IMR-90 (cell line): ENCODE results near the gene DENND1A.

Experiments
- CEBPB ChIP-seq: IDR thresholded peaks from 2 replicates; pipeline ENCODE4 v1.6.1; 2012; ENCODE audit warnings: low read depth, low read length, improper control_type of control experiment
- FOS ChIP-seq: fragments of 150-350 bp; IDR thresholded peaks from 2 replicates; pipeline ENCODE4 v1.6.1; 2016; ENCODE audit warnings: low read depth, low read length
- MAZ ChIP-seq: IDR thresholded peaks from 2 replicates; pipeline ENCODE4 v1.6.1; 2012; ENCODE audit warnings: low read depth, mild to moderate bottlenecking, low read length, improper control_type of control experiment, moderate library complexity, borderline replicate concordance
- POLR2A ChIP-seq: IDR thresholded peaks from 2 replicates; pipeline ENCODE4 v1.6.1; 2012; ENCODE audit warnings: mild to moderate bottlenecking, low read depth, low read length
- RCOR1 ChIP-seq: IDR thresholded peaks from 2 replicates; pipeline ENCODE4 v1.6.1; 2012; ENCODE audit warnings: mild to moderate bottlenecking, low read length, improper control_type of control experiment; ENCODE audit not compliant: insufficient replicate concordance
- USF2 ChIP-seq: fragments of 150-350 bp; IDR thresholded peaks from 2 replicates; pipeline ENCODE4 v1.6.1; 2017; ENCODE audit warnings: mild to moderate bottlenecking, antibody characterized with exemption, low read length, low read depth
- TF ChIP-seq, protein P1 (sequence below): conservative IDR thresholded peaks from 2 replicates; pipeline ENCODE4 v1.5.1; 2012; ENCODE audit warnings: mild to moderate bottlenecking, low read depth, low read length, improper control_type of control experiment

GRCh38 chr9:123450098-123450770, 479.7 kb downstream of the DENND1A start:
- no peak for TF ChIP-seq POLR2A
- TF ChIP-seq MAZ, result no peak
- TF ChIP-seq, protein P1, sequence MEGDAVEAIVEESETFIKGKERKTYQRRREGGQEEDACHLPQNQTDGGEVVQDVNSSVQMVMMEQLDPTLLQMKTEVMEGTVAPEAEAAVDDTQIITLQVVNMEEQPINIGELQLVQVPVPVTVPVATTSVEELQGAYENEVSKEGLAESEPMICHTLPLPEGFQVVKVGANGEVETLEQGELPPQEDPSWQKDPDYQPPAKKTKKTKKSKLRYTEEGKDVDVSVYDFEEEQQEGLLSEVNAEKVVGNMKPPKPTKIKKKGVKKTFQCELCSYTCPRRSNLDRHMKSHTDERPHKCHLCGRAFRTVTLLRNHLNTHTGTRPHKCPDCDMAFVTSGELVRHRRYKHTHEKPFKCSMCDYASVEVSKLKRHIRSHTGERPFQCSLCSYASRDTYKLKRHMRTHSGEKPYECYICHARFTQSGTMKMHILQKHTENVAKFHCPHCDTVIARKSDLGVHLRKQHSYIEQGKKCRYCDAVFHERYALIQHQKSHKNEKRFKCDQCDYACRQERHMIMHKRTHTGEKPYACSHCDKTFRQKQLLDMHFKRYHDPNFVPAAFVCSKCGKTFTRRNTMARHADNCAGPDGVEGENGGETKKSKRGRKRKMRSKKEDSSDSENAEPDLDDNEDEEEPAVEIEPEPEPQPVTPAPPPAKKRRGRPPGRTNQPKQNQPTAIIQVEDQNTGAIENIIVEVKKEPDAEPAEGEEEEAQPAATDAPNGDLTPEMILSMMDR, result no peak
- TF ChIP-seq USF2, result no peak
- TF ChIP-seq RCOR1, result no peak
- TF ChIP-seq CEBPB, result no peak
- TF ChIP-seq FOS, result no peak
